Raji (cell line): ENCODE results near the gene CCL20.

Experiments
- POLR2A ChIP-seq: IDR thresholded peaks from 2 replicates; pipeline ENCODE4 v1.6.1; 2011; ENCODE audit warnings: low read depth, low read length, control low read depth; ENCODE audit not compliant: insufficient read depth

CCL20 gene

DNA sequence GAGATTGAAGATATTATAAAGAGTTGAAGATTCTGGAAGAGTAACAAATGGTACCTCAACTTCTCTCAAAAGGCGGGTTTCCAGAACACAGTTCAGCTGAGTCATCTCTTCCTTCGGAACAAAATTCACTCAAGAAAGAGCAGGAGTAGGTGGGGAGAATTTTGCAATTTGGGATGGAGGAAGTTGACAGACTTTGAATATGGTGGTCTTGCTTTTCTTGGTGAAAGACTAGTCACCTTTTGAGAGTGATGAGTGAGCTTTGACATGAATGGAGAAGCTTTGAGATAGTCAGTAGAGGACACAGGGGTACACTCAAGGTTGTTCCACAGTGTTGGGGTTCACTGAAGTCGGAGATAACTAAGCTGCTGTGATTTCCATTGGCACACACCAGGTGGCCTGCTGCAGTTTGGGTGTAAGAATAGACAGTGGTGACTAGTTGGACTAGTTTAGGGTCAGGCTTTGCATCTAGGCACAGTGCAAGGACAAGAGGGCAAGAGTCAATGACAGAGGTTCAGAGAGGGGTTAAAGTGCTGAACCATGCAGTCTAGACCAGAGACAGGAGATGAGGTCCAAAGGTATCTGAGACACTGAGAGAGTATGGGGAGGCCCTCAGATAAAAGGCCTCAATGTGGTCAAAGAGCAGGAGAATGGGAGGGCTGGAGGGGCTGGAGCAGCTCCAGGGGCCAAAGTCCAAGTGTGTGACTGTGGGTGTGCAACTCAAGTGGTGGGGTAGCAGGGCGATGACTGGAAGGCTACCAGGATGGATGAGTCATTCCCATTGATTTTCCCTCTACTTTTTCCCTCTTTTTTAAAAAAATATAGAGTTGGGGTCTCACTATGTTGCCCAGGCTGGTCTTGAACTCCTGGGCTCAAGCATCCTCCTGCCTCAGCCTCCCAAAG, 7.7 kb downstream of the CCL20 start:
- no peak for TF ChIP-seq POLR2A

GRCh38 chr2:227822416-227823003, 8.9 kb downstream of the CCL20 start:
- TF ChIP-seq POLR2A = no peak

DNA sequence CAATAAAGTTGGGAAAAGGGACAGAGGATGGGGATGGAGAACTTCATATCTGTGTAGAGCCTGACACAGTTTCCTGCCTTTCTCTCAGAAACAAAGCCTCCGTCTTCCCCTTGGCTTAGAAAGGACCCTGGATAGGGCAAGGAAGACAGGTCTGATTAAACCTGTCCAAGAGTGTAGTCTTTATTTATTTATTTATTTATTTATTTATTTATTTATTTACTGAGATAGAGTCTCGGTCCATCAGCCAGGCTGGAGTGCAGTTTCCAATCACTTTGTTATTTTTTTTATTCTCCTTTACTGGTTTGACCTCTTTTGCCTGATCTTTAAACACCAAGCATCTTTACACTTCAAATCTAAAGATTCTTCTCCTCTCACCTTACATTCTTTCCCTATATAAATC, 10.3 kb downstream of the CCL20 start:
- no peak for TF ChIP-seq POLR2A

DNA sequence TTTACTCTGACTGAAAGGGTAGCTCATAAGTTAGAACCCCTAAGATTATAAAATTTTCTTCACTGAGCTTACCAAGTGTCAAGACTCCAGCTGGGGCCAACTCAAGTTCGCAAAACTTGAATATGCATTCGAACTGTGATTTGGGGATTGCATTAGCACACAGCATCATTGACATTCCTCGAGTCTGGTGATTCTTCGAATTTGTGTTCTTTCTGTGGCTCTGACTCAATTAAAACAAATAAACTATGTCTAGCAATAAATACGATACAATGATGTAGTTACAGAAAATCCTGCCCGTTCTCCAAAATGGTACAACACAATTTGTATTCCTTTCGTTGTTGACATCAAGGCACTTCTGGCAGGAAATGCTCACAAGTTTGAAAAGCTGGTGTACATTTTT, 11.1 kb downstream of the CCL20 start:
- TF ChIP-seq POLR2A = no peak

DNA sequence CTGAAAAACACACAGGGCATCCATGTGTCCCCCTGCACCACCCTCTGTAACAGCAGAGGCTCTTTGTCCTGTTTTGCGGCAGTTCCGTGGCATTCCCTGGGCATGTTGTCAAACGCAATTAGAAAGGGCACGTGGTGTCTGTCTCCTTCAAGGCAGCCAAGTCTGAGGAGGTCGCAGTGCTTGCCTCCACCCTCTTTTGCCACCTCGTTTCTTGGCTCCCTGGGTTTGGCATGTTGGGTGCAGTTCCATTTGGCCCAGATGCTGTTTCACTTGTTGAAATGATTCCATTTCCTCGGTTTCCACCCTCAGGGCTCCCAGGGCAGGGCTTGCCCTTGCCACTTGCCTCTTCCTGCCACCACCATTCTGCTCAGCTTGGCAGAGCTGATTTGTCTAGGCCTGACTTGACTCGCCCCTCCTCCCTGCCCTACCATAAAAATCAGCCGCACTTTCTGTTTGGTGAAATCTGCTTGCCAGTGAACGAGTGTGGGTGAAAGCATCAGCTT, 12.4 kb downstream of the CCL20 start:
- no peak for TF ChIP-seq POLR2A

- no peak for TF ChIP-seq POLR2A
These were observed 12.9 kb downstream of the CCL20 start for GRCh38 chr2:227826563-227826962.

- TF ChIP-seq POLR2A = no peak
These were observed 13.5 kb downstream of the CCL20 start for GRCh38 chr2:227827143-227827542.

GRCh38 chr2:227828477-227828912, 14.9 kb downstream of the CCL20 start:
- no peak for TF ChIP-seq POLR2A

DNA sequence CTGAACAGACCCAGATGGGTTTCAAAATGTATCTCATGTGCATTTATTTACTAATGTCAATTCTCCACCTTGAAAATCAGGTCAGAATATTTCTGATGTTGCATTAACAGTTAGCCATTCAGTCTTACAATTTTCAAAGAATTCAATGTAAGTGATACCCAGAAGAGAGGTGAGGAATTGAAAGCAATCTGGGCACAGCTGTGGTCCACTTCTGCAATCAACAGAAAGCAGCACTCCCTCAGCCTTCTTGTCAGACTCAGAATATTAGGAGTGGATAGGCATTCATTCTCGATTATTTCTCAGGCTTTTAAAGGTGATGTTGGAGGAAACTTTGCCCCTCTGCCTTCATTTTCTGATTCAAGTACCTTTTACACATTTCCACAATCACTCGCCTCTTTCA, 15.7 kb downstream of the CCL20 start:
- no peak for TF ChIP-seq POLR2A

DNA sequence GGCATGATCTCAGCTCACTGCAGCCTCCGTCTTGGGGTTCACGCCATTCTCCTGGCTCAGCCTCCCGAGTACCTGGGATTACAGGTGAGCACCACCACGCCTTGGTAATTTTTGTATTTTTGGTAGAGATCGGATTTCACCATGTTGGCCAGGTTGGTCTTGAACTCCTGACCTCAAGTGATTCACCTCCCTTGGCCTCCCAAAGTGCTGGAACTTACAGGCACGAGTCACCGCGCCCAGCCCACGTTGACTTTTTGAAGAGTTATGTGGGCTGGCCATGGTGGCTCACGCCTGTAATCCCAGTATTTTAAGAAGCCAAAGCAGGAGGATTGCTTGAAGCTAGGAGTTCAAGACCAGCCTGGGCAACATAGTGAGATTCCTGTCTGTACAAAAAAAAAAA, 20.8 kb downstream of the CCL20 start:
- TF ChIP-seq POLR2A = no peak

GRCh38 chr2:227834916-227835650, 21.4 kb downstream of the CCL20 start:
- no peak for TF ChIP-seq POLR2A

DNA sequence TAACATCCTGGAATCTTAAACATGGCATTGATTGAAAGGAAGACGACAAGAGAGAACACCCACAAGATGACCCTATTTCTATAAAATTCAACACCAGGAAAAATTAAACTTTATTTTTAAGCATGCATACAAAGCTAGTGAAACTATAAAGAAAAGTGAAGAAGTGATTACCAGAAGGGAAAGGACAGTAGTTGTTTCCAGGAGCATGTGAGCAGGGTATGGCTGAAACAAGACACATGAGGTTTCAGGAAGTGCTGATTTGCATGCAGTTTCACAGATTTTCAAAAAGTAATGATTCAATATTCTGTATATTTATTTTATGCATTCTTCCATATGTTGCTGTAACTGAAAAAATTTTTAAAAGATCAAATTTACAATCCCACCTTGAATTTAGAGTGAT, 33.2 kb downstream of the CCL20 start:
- no peak for TF ChIP-seq POLR2A

- TF ChIP-seq POLR2A = no peak
These were observed 34.5 kb downstream of the CCL20 start for GRCh38 chr2:227848146-227848545.

GRCh38 chr2:227848586-227848985, 34.9 kb downstream of the CCL20 start:
- no peak for TF ChIP-seq POLR2A

DNA sequence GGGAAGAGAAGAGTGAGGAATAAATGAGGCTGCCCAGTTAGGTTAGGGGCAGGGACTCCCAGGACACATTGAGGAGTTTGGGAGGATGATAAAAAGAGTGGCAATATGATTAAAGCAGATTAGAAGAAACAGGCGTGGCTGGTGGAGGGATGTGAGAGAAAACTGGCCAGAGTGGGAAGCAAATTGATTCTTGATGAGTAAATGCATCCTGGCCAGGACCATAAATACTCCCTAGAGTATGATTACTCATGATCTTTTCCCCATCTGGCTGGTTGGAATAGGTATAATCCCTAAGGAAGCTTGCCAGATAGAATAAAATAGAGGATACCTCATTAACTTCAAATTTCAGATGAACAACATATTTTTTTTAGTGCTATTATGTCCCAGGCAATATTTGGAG, 36.3 kb downstream of the CCL20 start:
- no peak for TF ChIP-seq POLR2A
